ENCODE data around the gene FOSL1. TPM values are rescaled to one million over a fixed set of nuclear protein-coding genes. Genes with fewer than 3 reads are reported as not detected.
A peak's percentile ranks its signal among the peaks of the same experiment; 100 is the strongest.

The FOSL1 gene
- total and polyA plus RNA-seq, 11 donors: 0.22 to 48.1 (median 1.5) TPM

- Histone ChIP-seq H3K4me1 (peaks cover 16 to 56% (median 48%) of the 10 kb centered on the region in 12 donors), H3K4me3 (peak within 1 kb of the TSS; percentile 85 to 100 (median 96)), H3K27ac (peak within 1 kb of the TSS; percentile 95 to 100 (median 97)), H3K9me3 (no peaks in the 10 kb centered on the region), H3K36me3 (peaks cover 0 to 27% (median 16%) of the 10 kb centered on the region in 9 donors), H3K27me3 (no peaks in the 10 kb centered on the region)
- DNase-seq (peak in 1 of 5 donors; percentile 57), ATAC-seq (no peak)
- intact Hi-C loops (cut with DNase I): loop anchor here in 5 of 10 donors (1.0 to 5.0 kb wide), 7 partner anchors 28 to 255 kb away; partner anchors contain the start of genes FIBP (in 3 of the 5), MUS81 (in 2 of the 5), SART1 (in 2 of the 5) and CCDC85B (in 1 of the 5)
- TF ChIP-seq CTCF (IDR thresholded peaks at IDR 0.05) (no peak), POLR2A (IDR thresholded peaks at IDR 0.05) (peak in 1 of 2 donors; percentile 8)
- 3 to 15% (median 4%) methylated on average over 16 to 77 of the region's 77 CpGs for WGBS, 4 donors
These were observed 18.3 kb upstream of the FOSL1 start, which contains the start of gene C11orf68 for GRCh38 chr11:65918211-65919140. C11orf68 (minus strand) TSS chr11:65919062; CDS start chr11:65919031, 31 bp downstream.

GRCh38 chr11:65917434-65918210 is 17.4 kb upstream of the FOSL1 start:
- Histone ChIP-seq H3K27me3 (no peaks in the 10 kb centered on the region), H3K9me3 (no peaks in the 10 kb centered on the region), H3K4me3 (peak overlapping the region; percentile 81 to 100 (median 93)), H3K36me3 (peaks cover 0 to 18% (median 8%) of the 10 kb centered on the region in 9 donors), H3K4me1 (peaks cover 16 to 56% (median 48%) of the 10 kb centered on the region in 12 donors), H3K27ac (peak overlapping the region; percentile 95 to 100 (median 97))
- intact Hi-C loops (cut with DNase I): loop anchor here in 4 of 10 donors (1.0 to 5.0 kb wide), 5 partner anchors 27 to 57 kb away; partner anchors contain the start of genes MUS81 (in 2 of the 4), SART1 (in 2 of the 4) and CCDC85B (in 1 of the 4)
- TF ChIP-seq POLR2A (IDR thresholded peaks at IDR 0.05) (no peak), CTCF (IDR thresholded peaks at IDR 0.05) (no peak)
- 83 to 86% (median 83%) methylated on average over 12 to 35 of the region's 35 CpGs for WGBS, 4 donors
- ATAC-seq (no peak), DNase-seq (no peak)

GRCh38 chr11:65917077-65917433 is 16.9 kb upstream of the FOSL1 start:
- intact Hi-C loops (cut with DNase I): loop anchor here in 1 of 10 donors (5.0 kb wide), 1 partner anchor 45 kb away; the partner anchor contains the start of gene SART1
- Histone ChIP-seq H3K27me3 (no peaks in the 10 kb centered on the region), H3K36me3 (peaks cover 0 to 13% (median 3%) of the 10 kb centered on the region in 9 donors), H3K4me3 (peak overlapping the region in 5 of 12 donors; percentile 6 to 100 (median 89)), H3K4me1 (peaks cover 16 to 59% (median 50%) of the 10 kb centered on the region in 12 donors), H3K27ac (peak overlapping the region in 6 of 12 donors; percentile 80 to 98 (median 96)), H3K9me3 (no peaks in the 10 kb centered on the region)
- TF ChIP-seq POLR2A (IDR thresholded peaks at IDR 0.05): no peak
- TF ChIP-seq CTCF (IDR thresholded peaks at IDR 0.05): no peak
- no peak for DNase-seq
- 89 to 98% (median 94%) methylated on average over 3 of the region's 3 CpGs for WGBS, 4 donors
- no peak for ATAC-seq

All from heart left ventricle (tissue), 16 donors.